NCI-H748 (cell line): ENCODE results near the gene BLOC1S4.

Source experiments
- DNase-seq: peaks from one replicate; lab custom pipeline; 2025; ENCODE audit not compliant: unreplicated experiment; lab: John Stamatoyannopoulos, UW

Gene BLOC1S4

DNA sequence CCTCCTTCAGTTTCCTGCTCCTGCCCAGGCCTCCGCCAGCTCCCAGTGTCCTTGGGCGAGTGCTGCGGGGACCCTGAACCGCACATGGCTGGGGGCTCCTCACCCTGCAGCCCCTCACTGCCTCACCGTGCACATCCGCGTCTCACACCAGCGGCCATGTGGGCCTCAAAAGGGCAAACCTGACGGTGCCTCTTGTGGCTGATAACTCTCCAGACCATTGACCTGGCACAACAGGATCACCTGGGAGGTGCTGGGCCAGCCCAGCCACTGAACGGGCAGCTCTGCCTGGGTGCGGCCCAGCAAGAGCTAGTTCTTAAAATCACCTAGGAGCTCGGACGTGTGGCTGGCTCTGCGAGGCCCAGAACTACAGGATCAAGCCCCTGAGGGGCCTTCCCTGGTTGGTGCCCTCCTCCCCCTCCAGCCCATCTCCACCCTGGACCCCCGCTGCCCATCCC lies 26.4 kb upstream of the BLOC1S4 start:
- DNase-seq: no peak

DNA sequence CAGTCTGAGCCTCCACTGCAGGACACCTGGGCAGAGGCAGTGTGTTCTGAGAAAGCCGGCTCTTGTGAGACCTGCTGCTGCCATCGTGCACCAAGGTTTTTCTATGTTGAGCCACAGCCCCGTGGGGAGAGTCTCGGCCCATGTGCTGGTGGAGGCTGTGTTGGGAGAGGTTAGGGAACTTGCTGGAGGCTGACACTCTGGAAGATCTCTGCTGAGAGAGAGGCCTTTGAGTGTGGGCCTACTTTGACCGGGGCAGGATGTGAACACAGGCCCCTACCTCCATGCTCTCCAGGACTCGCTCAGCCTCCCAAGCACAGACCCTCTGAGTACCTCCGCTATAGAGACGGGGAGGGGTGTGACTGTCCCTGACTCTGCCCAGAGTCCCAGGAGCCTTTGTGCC lies 23.6 kb upstream of the BLOC1S4 start:
- no peak for DNase-seq

DNA sequence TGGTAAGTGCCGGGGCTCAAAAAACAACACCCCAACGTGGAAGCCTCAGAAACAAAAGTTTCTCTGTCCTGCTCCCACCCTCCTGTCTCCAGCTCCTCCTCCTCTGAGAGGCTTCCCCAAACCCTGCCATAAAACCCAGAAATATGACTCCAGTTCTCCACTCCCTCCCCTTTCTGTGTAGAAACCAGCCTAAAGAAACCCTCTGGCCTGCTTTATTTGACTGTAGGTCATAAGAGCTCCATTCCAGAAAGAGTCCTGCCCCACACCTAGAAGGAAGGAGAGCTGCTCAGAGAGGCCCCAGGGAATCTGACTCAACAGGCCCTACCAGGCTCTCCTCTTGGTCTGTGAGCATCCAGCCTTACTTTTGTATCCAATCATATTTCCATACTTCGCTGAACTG lies 23.2 kb upstream of the BLOC1S4 start:
- DNase-seq: no peak

DNA sequence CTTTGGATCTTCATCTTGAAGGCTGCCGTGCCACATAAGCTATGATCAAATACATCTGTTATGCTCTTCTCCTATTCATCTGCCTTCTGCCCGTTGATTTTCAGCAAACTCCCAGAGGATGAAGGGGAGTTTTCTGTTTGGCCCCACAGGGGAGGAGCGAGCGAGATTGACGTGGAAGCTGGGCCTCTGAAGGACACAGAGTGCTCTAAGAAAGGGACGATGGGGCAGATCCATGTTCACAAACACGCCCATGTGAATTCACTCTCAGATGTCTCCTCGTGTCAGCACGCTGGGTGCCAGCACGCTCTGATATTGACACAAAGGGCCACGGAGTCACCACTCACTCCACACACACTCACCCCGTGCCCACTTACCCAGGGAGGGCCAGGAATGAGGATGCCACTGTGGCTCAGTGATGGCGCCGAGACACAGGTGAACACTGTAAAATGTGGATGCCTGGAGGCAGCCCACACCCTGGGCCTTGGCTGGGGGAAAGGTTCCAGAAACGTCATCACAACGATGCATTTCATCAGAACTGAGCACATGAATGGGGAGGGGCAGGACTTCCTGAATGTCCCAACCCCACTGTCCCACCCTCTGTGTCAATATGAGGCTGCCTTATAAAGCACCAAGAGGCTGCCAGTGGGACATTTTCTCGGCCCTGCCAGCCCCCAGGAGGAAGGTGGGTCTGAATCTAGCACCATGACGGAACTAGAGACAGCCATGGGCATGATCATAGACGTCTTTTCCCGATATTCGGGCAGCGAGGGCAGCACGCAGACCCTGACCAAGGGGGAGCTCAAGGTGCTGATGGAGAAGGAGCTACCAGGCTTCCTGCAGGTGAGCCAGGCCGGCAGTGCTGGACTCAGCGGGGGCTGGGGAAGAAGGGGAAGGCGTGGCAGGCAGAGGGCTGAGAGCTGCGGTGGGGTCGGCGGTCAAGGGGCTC lies 22.5 kb upstream of the BLOC1S4 start, which contains the start of gene S100P:
S100P (plus strand) TSS at position 648 of the 946 bp plus-strand sequence; CDS start at position 703, 55 bp downstream.
- no peak for DNase-seq

DNA sequence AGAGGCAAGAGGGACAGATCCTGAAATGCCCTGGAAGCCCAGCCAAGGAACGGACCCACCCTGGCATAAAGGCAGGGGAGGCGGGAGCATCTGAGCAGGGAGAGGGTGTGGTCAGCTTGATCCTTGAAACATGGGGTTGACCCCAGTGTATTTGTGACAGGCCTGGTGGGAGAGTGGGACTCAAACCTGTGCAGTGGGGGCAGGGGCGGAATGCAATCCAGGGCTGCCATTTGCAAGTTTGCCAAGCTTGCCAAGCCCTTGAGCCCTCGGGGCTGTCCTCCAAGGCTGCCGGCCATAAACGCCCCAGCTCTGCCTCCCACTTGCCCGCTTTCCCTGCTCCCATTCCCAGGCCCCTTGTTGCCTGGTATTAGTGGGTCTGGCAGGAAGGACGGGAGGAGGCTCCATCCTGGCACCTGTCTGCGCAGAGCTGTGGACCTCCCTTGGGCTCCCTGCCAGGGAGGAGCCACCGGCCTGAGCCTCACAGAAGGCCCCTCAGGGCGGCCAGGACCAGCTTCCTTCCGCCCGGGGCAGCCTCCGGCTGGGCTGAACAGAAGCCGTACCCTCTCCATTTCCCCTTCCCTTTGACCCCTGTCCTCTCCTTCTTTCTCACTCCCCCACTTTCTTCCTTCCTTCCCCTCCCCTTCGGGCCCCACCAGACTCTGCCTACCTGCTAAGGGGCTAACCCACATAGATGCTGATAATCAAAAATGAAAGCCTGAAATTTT lies 21.6 kb upstream of the BLOC1S4 start:
- DNase-seq: no peak

DNA sequence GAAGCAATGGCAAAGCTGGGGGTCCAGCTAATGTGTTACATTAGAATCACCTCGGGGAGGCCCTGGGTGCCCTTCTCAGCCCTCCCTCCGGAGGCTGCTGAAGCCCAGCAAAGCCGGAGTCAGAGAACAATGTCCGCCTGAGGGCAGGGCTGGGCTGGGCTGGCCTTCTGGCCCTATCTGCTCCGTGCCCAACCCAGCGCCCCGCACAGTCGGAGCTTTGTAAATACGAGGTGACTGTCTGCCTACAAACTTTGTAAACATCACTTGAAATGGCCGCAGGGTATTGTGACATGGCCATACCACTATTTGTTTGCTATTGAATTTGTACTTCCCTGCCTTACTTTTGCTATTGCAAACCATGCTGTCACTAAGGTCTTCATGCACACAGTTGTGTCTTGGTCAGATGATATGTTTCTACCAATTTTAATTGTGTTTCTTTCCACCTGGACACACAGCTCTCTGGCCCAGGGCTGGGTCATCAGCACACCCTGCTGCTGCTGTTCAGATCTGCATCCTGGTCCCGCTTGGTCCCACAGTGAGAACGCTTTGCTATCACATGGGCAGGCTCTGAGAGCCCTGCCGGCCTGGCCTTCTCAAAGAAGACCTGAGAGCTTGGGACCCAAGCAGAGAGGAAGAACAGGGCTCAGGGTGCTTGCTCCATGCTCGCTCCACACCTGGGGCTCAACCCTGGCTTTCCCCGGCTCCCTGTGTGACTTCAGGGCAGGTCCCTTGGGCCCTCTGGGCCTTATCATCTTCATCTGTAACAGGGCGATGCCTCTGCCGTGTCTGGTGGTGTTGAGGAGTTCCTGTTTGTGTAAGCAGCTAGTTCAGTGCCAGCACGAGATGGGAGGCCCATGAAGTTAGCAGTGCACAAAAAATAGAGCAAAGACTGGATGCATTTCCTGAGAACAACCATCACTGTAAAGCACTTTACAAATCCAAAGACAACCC lies 20.0 kb upstream of the BLOC1S4 start:
- DNase-seq: peak; percentile 34

DNA sequence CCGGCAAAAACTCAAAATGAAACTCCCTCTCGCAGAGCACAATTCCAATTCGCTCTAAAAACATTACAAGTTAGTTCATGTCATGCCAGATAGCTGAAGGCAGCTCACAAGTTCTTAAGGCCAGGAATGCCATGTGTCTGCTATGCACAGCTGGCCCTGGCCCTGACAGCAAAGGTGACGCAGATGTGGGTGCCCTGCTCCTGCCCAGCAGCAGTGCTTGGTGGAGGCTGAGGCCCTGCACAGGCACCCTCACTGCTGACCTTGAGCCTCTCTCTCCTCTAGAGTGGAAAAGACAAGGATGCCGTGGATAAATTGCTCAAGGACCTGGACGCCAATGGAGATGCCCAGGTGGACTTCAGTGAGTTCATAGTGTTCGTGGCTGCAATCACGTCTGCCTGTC lies 19.4 kb upstream of the BLOC1S4 start:
- DNase-seq: no peak

DNA sequence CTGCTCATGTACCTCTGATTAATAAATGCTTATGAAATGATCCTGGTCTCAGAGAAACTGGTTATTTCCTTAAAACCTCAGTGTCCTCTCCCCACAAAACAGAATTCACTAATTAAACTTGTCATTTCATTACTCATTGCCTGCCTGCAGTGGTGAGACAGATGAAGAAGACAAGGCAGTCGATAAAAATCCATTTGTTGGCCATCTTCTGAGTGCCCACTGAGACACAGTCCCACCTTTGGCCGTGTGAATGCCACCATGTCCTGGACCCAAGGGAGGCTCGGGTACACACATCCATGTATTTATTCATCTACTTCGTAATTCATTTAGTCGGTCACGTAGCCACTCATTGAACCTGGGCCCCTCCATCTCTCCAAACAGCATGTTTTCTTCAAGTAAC lies 18.8 kb upstream of the BLOC1S4 start:
- no peak for DNase-seq

DNA sequence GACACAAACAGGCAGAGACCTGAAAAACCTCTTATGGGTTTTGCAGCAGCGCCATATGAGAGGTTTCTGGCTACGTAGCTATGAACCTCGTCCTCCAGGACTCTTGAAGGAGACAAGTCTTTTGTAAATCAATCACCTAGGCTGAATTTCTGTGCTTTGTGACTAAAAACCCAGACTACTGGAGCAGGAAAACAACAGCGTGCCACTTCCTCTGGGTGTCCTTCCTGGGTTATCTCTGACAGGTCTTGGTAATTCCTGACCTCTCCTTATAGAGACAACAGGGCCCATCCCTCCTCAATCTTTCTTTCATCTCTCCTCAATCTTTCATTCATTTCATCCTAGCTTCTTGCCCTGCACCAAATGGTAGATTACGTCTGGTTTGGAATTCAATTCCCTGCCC lies 16.6 kb upstream of the BLOC1S4 start:
- DNase-seq: no peak

DNA sequence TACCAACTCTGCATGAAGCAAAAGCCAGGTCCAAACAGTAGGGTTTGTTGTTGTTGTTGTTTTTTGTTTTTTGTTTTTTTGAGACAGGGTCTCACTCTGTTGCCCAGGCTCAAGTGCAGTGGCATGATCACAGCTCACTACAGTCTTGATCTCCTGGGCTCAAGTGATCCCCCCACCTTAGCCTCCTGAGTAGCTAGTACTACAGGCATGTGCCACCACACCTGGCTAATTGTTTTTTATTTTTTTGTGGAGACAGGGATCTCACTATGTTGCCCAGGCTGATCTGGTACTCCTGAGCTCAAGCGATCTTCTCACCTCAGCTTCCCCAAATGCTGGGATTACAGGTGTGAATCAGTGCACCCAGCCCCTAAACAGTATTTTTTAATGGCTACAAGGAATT lies 16.1 kb upstream of the BLOC1S4 start:
- no peak for DNase-seq

DNA sequence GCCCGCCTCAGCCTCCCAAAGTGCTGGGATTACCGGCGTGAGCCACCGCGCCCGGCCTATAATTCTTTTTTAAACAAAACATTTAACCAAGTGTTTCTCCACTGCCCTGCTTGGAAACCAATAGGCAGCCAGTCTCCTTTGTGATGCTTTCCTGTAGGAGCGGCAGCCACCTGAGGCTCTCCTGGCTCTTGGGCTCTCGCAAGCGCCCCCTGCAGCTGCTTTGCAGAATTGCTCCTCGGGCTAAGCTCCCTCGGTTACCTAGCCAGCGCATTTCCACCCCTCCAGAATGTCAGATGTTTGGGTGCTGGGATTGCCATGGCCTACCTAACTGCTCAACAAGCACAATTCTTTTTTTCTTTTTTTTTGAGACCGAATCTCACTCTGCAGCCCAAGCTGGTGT lies 14.6 kb upstream of the BLOC1S4 start:
- peak; percentile 17 for DNase-seq

DNA sequence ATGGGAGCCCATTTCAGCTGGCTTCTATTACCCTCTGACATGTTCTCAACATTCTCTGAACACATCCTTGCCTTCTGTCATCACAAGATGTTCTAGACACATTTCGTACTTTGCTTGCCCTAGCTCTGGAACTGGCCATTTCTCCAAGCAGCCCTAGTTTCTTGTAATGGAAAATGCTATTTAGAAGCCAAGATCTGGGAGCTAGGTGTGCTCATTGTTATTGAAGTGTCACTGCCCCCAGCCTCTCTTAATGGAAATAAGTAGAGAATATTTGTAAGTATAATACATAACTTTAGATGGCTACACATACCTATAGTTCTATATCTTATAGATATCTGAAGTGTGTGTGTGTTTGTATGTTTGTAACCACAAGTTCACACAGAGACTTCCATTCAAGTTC lies 13.2 kb upstream of the BLOC1S4 start:
- DNase-seq: no peak

DNA sequence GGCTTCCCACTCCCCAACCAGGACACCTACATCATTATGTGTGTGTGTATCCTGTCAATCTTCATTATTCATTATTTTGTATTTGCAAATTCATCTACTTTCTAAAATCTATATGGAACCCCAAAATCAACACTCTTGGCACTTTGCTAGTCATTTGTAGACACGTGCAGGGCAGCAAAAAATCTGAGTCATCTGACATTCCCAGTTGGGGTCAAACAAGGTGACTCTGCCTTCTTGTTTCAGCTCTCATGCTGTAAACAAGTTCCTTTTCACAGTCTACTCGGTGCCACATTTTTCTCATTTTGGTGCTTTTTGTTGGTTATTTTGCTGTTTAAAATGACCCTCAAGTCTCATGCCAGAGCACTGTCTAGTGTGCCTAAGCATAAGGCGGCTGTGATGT lies 12.2 kb upstream of the BLOC1S4 start:
- DNase-seq: no peak

DNA sequence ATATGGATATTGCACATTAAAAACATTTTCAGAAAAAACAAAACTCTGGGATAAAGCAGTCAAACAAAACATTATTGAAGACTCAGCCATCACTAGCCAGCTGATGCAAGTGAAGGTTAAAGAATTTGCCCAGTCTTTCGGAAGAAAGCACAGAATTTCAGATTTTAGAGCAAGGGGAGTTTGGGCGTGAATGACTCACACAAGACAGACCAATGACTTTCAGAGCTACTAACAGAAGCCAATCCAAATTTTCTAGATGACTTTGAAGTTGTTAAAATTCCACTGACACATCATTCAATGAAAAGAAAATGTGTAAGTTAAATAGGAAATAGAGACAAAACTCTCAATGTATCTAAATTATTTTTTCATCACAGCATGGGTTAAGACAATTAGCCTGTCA lies 10.3 kb upstream of the BLOC1S4 start:
- no peak for DNase-seq

DNA sequence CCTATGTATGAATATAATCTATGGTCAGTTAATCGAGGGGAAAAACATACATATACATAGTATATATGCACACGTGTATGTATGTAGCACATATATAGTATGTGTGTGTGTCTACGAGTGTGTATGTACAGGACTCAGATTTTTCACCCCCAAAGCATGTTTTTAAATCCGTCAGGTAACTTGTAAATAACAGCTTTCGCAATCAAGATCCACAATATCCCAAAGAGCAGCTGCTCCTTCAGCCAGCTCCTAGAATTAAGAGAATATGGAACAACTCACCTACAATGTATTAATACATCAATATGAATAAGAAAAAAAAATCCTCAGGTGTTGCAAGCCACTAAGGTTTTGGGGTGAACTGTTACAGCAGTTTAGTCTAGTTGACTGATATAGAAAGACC lies 9.8 kb upstream of the BLOC1S4 start:
- DNase-seq: no peak

DNA sequence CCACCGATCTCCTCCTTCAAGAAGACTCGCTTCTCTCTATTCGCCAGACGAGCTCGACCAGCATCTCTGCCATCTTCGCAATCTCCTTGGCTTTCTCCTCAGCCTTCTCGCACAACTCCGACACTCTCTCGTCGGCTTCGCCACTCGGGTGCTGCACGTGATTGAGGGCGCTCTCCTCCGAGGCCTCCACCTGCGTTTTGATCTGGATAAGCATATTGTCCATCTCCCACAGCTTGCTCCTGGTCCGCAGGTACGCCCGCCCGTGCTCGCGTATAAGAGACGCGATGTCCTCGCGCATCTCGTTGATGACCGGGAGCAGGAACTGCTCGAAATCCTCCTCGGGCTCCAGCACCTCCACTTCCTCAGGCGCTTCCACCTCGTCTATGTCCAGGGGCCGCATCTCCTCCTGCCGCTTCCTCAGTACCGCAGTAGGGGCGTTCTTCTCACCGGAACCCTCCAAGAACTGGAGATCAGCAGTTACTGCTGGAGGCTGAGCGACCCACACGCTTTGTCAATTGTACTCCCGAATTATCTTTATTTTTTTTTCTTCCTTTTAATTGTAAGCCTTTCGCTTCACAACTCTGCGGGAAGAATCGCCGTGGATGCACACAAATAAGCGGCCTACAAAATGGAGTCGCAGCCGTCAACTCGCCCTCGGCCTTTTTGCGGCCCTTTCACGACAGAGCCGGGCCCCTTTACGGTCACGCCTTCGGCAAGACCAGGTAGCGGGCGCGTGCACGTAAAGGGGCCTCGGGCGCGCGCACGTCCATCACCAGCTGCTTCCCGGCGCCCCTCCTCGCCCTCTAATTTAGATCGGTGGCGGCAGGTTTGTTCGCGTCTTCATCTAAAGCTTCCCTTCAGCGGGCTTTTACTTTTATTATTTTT lies 6.5 kb upstream of the BLOC1S4 start, which contains the start of gene MRFAP1L1:
MRFAP1L1 (minus strand) TSS at position 636 of the 885 bp plus-strand sequence; CDS start at position 400, 236 bp downstream.
- peak; percentile 96 for DNase-seq

DNA sequence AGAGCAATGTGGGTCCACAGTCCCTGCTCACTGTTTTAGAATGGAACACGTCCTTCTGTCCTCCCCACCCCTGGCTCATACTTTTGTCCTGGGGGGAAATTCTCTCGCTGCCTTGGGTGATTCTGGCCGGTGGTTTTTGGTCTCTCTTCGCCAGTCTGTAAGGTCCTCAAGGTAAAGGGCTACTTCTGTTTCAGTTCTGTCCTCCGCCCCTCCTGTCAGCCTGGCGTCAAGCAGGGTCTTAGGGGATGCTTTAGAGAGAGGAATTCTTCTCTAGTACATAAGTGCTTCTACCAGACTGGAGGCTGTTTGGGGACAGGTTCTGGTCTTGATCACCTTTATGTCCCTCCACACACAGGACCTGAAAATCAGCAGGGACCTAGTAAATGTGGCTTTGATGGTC lies 5.7 kb upstream of the BLOC1S4 start:
- DNase-seq: peak; percentile 36

DNA sequence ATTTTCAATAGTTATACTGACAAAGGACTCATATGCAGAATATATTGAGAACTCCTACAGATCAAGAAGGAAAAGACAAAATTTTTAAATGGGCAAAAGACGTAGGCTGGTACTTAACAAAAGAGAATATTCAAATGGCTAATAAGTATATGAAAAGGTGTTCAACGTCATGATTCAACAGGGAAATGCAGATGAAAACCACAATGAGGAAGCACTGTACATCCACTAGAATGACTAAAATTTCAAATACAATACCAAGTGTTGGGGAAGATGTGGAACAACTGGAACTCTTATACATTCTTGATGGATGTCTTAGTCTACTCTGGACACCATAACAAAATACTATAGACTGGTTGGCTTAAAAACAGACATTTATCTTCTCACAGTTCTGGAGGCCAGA lies 5.0 kb upstream of the BLOC1S4 start:
- DNase-seq: no peak

DNA sequence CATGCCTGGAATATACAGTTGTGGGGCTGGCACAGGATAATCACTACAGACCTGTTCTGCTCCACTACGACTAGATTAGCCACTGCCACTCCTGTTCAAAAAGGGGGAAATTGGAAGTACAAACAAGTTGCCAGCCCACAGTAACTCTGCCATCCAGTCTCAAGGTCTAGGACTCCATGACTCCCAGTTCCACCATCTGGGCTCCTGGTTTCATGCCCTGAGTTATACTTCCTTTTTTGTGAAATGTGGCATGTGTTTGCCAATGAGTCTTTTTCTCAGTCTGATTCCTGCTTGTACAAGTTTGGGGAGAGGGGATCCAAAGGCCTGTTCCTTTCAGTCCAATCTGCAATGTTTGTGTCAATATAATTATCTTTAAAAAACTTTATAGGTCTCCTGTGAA lies 1.0 kb upstream of the BLOC1S4 start:
- no peak for DNase-seq

DNA sequence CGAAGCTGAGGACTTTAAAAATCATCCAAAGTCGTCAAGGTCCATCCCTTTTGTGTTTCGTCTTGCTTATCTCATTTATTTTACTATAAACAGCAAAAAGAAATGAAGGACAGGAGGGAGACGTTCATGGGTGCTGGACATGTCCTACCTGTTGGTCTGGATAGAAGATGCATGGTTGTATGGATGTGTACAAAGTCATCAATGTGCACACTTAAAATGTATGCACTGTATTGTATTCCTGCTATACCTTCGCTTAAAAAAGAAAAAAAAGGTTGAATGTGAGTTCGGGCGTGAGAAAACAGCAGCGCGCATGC lies 313 bp upstream of the BLOC1S4 start:
- DNase-seq: no peak
